GM19452 (cell line): ENCODE measurements around the gene SYTL1.

Experiments
- ATAC-seq: cut with Tn5 transposase; IDR thresholded peaks from one replicate; pipeline ENCODE4 v1.9.1; 2021; ENCODE audit not compliant: unreplicated experiment

The SYTL1 gene

GRCh38 chr1:27341525-27342252 is at the start of gene SYTL1:
TSS of gene SYTL1 (plus strand) at chr1:27342022. CDS start at chr1:27345335, 3,313 bp downstream.
- ATAC-seq: no peak

- no peak for ATAC-seq
These were observed 49.7 kb upstream of the SYTL1 start for GRCh38 chr1:27292106-27292505.

GRCh38 chr1:27293915-27294314 is 47.9 kb upstream of the SYTL1 start:
- no peak for ATAC-seq

GRCh38 chr1:27296773-27297291 is 45.0 kb upstream of the SYTL1 start:
- no peak for ATAC-seq

GRCh38 chr1:27297903-27298302 is 43.9 kb upstream of the SYTL1 start:
- ATAC-seq: no peak

GRCh38 chr1:27298632-27299384 is 43.0 kb upstream of the SYTL1 start:
- no peak for ATAC-seq

GRCh38 chr1:27299385-27300271 is 42.2 kb upstream of the SYTL1 start:
- ATAC-seq: no peak

GRCh38 chr1:27300341-27301051 is 41.3 kb upstream of the SYTL1 start:
- no peak for ATAC-seq

GRCh38 chr1:27301052-27301422 is 40.8 kb upstream of the SYTL1 start:
- ATAC-seq: no peak

- no peak for ATAC-seq
These were observed 40.1 kb upstream of the SYTL1 start for GRCh38 chr1:27301582-27302199.

GRCh38 chr1:27302612-27303011 is 39.2 kb upstream of the SYTL1 start:
- ATAC-seq: no peak

GRCh38 chr1:27303509-27303908 is 38.3 kb upstream of the SYTL1 start:
- no peak for ATAC-seq

GRCh38 chr1:27306071-27306470 is 35.8 kb upstream of the SYTL1 start:
- no peak for ATAC-seq

GRCh38 chr1:27306892-27307761 is 34.7 kb upstream of the SYTL1 start:
- ATAC-seq: no peak

GRCh38 chr1:27307874-27308598 is 33.8 kb upstream of the SYTL1 start:
- no peak for ATAC-seq

- ATAC-seq: no peak
These were observed 27.7 kb upstream of the SYTL1 start for GRCh38 chr1:27314169-27314568.

GRCh38 chr1:27314737-27315136 is 27.1 kb upstream of the SYTL1 start:
- no peak for ATAC-seq

GRCh38 chr1:27316860-27317259 is 25.0 kb upstream of the SYTL1 start:
- no peak for ATAC-seq

- ATAC-seq: no peak
These were observed 23.7 kb upstream of the SYTL1 start for GRCh38 chr1:27318136-27318535.
